ENCODE results near the gene PTPN13.

DNA sequence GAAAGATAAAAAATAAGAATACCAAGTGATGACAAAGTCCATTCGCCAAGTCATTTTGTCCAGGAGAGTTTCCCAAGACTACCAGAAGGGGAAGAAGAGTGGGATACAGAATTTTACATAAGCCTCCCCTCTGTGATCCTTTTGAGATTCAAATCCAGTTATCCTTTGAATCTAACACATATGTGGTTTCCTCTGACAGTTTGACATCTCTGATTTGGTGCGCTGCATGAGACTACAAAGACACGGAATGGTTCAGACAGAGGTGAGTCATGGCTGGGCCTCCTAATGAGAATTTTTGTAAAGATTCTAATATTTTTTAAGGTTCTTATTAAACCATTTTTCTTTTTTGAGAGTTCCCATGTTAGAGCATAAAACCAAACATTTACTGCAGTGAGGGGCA, 216.7 kb downstream of the PTPN13 start:
- TF ChIP-seq CTCF (IDR thresholded peaks at IDR 0.05; ENCODE audit: low read depth, low read length, missing input control) (no peak), SP1 (IDR thresholded peaks at IDR 0.05) (no peak), RXRA (IDR thresholded peaks at IDR 0.05) (no peak), EGR1 (IDR thresholded peaks at IDR 0.05; ENCODE audit: low read depth in 2 of 2) (no peak)

Measured in liver (tissue), 3 donors.